ENCODE data around the gene TMEM225B. TPM values are rescaled to one million over a fixed set of nuclear protein-coding genes. Genes with fewer than 3 reads are reported as not detected.

The TMEM225B gene
- total and polyA plus RNA-seq, 7 donors = 0.20 to 0.86 (median 0.42) TPM; not detected in 2

DNA sequence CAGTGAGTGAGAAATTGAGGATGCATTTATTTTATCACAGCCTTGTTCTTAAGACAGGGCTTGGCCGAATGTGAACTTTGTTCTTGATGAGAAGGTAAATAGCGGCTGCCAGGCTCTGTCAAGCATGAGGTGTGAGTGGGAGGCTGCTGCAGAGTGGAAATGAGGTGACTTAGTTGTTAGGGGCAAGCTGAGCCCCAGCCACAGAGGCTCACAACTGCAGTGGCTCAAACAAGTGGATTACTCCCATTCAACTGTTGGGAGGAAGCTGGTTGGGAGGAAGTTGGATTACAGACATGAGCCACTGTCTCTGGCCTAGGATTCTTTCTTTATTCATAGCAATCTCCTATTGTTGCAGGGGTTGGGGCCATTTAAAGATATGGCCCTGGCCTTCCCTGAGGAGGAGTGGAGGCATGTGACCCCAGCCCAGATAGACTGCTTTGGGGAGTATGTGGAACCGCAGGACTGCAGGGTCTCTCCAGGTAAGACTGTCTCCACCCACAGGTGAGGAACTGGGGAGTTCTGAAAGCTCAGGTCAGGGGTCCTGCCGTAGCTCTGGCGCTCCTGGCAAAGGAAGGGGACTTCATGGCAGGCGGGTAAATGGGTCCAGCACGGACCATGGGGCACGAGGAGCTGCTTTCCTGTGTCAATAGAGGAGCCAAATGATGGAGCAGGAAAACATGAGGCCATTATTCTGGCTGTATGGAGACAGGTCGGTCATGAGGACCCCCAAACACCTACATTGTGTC, 25.8 kb downstream of the TMEM225B start:
- H3K4me1 ChIP-seq = no peaks in the 10 kb centered on the region
- DNase-seq = no peak
- WGBS, 3 donors = 87 to 95% (median 94%) methylated on average over 9 of the region's 9 CpGs
- intact Hi-C loops (cut with DNase I) = loop anchor here in 1 of 2 donors (5.0 kb wide), 1 partner anchor 288 kb away; no protein-coding TSS in a partner anchor
- TF ChIP-seq, protein P1, sequence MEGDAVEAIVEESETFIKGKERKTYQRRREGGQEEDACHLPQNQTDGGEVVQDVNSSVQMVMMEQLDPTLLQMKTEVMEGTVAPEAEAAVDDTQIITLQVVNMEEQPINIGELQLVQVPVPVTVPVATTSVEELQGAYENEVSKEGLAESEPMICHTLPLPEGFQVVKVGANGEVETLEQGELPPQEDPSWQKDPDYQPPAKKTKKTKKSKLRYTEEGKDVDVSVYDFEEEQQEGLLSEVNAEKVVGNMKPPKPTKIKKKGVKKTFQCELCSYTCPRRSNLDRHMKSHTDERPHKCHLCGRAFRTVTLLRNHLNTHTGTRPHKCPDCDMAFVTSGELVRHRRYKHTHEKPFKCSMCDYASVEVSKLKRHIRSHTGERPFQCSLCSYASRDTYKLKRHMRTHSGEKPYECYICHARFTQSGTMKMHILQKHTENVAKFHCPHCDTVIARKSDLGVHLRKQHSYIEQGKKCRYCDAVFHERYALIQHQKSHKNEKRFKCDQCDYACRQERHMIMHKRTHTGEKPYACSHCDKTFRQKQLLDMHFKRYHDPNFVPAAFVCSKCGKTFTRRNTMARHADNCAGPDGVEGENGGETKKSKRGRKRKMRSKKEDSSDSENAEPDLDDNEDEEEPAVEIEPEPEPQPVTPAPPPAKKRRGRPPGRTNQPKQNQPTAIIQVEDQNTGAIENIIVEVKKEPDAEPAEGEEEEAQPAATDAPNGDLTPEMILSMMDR (IDR thresholded peaks at IDR 0.05) = no peak
- no peak overlapping the region for H3K4me3 ChIP-seq
- H3K27ac ChIP-seq = no peak overlapping the region
- peaks cover 12 to 100% of the 10 kb centered on the region in 2 donors for H3K36me3 ChIP-seq (ENCODE audit: insufficient read depth in 1 of 2, low read depth in 1 of 2)
- no peaks in the 10 kb centered on the region for H3K27me3 ChIP-seq (ENCODE audit: insufficient read depth in 3 of 3, low read length in 2 of 3)
- H3K9me3 ChIP-seq = no peaks in the 10 kb centered on the region
- no peak for ATAC-seq

GRCh38 chr7:99624484-99624883, 26.4 kb downstream of the TMEM225B start:
- no peak for ATAC-seq
- H3K4me1 ChIP-seq = no peaks in the 10 kb centered on the region
- intact Hi-C loops (cut with DNase I) = loop anchor here in 1 of 2 donors (5.0 kb wide), 1 partner anchor 288 kb away; no protein-coding TSS in a partner anchor

DNA sequence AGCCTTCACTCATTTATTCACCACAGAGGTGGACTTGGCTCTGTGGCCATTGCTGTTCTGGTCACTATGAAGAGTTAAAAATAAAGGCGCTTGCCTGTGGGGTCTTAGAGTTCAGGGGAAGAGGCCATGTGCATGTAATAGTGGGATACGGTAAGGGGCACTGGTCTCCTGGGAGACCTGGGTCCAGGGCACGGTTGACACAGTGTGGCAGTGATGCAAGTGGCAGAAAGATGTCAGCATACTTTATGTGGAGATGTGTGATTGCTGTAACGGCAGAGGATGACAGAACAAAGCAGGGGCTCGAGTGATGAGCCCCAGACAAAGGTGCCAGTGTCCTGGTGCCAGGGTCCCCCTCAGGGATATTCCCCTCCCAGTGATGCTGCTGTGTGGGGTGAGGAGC, 27.3 kb downstream of the TMEM225B start:
- 72 to 86% (median 85%) methylated on average over 5 of the region's 5 CpGs for WGBS, 3 donors
- no peaks in the 10 kb centered on the region for H3K9me3 ChIP-seq
- H3K4me3 ChIP-seq = no peak overlapping the region
- DNase-seq = no peak
- H3K36me3 ChIP-seq (ENCODE audit: insufficient read depth in 1 of 2, low read depth in 1 of 2) = peaks cover 14 to 100% of the 10 kb centered on the region in 2 donors
- intact Hi-C loops (cut with DNase I) = no loop called here
- TF ChIP-seq, protein P1 (IDR thresholded peaks at IDR 0.05) = no peak
- H3K4me1 ChIP-seq = no peaks in the 10 kb centered on the region
- no peak for ATAC-seq
- H3K27ac ChIP-seq = no peak overlapping the region
- H3K27me3 ChIP-seq (ENCODE audit: insufficient read depth in 3 of 3, low read length in 2 of 3) = no peaks in the 10 kb centered on the region

More at GRCh38 chr7:99624484-99624883, 26.4 kb downstream of the TMEM225B start:
- 86 to 93% (median 92%) methylated on average over 16 of the region's 16 CpGs for WGBS, 3 donors
- H3K27me3 ChIP-seq (ENCODE audit: insufficient read depth in 3 of 3, low read length in 2 of 3) = no peaks in the 10 kb centered on the region
- no peak overlapping the region for H3K4me3 ChIP-seq
- H3K27ac ChIP-seq = no peak overlapping the region
- H3K36me3 ChIP-seq (ENCODE audit: insufficient read depth in 1 of 2, low read depth in 1 of 2) = peaks cover 12 to 100% of the 10 kb centered on the region in 2 donors
- no peaks in the 10 kb centered on the region for H3K9me3 ChIP-seq
- DNase-seq = peak in 1 of 2 donors; percentile 51
- TF ChIP-seq, protein P1 (IDR thresholded peaks at IDR 0.05) = no peak

- intact Hi-C loops (cut with DNase I) = no loop called here
- peaks cover 16 to 100% of the 10 kb centered on the region in 2 donors for H3K36me3 ChIP-seq (ENCODE audit: insufficient read depth in 1 of 2, low read depth in 1 of 2)
- no peaks in the 10 kb centered on the region for H3K9me3 ChIP-seq
- 85 to 95% (median 90%) methylated on average over 4 of the region's 4 CpGs for WGBS, 3 donors
- no peak overlapping the region for H3K27ac ChIP-seq
- TF ChIP-seq, protein P1 (IDR thresholded peaks at IDR 0.05) = no peak
- ATAC-seq (no peak), DNase-seq (no peak)
- H3K27me3 ChIP-seq (ENCODE audit: insufficient read depth in 3 of 3, low read length in 2 of 3) = no peaks in the 10 kb centered on the region
- peaks cover under 1% of the 10 kb centered on the region for H3K4me1 ChIP-seq
- H3K4me3 ChIP-seq = no peak overlapping the region
Measured at GRCh38 chr7:99625961-99626360, 27.9 kb downstream of the TMEM225B start.
